T-helper 17 cell (primary cell): ENCODE results near the gene LRRC61. TPM values are rescaled to one million over a fixed set of nuclear protein-coding genes. Genes with fewer than 3 reads are reported as not detected.
A peak's percentile ranks its signal among the peaks of the same experiment; 100 is the strongest.
"Not testable (repeated sequence)": the region's sequence is repeated elsewhere in the genome, so short reads cannot be mapped to it uniquely, and the experiment has no call there.

Source experiments
- ATAC-seq: fragments of 150-1000 bp; cut with Tn5 transposase; 2 replicates; pipeline ENCODE4 v1.10.0; 2021; ENCODE audit warnings: mild to moderate bottlenecking, moderate library complexity
- DNase-seq, 3 donors: peaks; one replicate each; pipeline versions ENCODE4 v3.0.0 to v3.0.0-alpha.2; 2020 to 2021
- H3K9me3 ChIP-seq: one replicate; pipeline ENCODE4 v1.7.0; 2013; ENCODE audit warnings: low read length, mild to moderate bottlenecking; ENCODE audit not compliant: control insufficient read depth, poor library complexity, severe bottlenecking
- H3K27ac Mint-ChIP-seq: one replicate; pipeline ENCODE4 v1.8.0; 2022; ENCODE audit warnings: mild to moderate bottlenecking, moderate library complexity, mixed read lengths
- H3K27me3 Mint-ChIP-seq: one replicate; pipeline ENCODE4 v1.8.0; 2022; ENCODE audit warnings: mixed read lengths
- H3K36me3 Mint-ChIP-seq: one replicate; pipeline ENCODE4 v1.8.0; 2022; ENCODE audit warnings: low read depth, mixed read lengths
- H3K4me1 Mint-ChIP-seq: one replicate; pipeline ENCODE4 v1.8.0; 2022; ENCODE audit warnings: mild to moderate bottlenecking, mixed read lengths
- H3K4me3 Mint-ChIP-seq: one replicate; pipeline ENCODE4 v1.8.0; 2022; ENCODE audit warnings: mild to moderate bottlenecking, moderate library complexity, mixed read lengths
- total RNA-seq, 4 donors: library from RNA in 2 of 4; stranded (reverse) in 2 of 4; gene quantifications; one replicate each; pipeline ENCODE4 v1.2.3 and lab custom pipeline; 2022 to 2026

Gene LRRC61
- total RNA-seq, result 1 to 10 TPM; 6.4 to 6.9 TPM
- total RNA-seq (lab: John Stamatoyannopoulos, UW), result 1.3 to 1.7 reads per million in 2 donors

DNA sequence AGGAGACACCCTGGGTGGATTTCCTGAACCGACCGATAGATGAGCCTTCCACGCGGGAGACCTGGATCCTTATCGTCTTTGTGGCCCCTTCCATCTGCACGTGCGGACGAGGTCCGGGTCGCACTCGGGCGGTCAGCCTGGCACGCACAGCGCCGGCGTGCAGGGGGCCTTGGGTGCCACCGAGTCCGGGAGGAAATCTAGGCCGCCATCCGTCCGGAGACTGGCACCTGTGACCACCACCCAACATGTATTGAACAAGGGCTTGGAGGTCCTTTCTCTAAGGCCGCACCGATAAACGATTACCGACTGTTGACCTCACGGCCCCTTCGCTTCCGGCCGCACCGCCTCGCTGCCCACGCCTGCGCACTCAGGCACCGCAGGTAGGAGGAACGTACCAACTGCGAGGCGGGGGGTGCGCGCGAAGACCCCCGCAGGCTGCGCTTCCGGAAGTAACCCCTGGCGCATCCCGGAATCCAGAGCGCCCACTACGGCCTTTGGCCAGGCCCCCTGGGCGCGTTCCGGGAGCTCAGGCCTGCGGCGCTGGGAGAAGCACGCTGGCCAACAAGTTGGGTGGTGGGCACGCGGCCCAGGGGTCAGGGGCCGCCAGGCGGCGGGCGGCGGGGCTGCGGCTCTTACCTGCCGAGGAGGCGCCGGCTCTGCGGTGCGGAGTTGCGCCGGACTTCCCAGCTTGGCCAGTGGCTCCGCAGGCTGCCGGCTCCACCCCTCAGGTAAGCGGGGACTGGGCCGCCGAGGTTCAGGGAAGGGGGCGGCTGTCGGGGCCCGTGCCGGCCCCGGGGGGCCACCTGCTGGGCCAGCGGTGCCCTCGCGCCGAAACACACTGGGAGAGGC is at the start of gene LRRC61, which contains the start of gene ACTR3C:
LRRC61 (plus strand) TSS at position 523 of the 849 bp plus-strand sequence. CDS start 13,507 bp downstream, outside the sequence.
ACTR3C (minus strand) TSS at position 713 of the 849 bp plus-strand sequence. CDS start 28,249 bp downstream, outside the sequence.
- ATAC-seq, result peak; percentile 62
- H3K4me1 Mint-ChIP-seq, result peaks cover 43% of the 10 kb centered on the region
- peak; percentile 25 to 37 (median 30) for DNase-seq
- no peaks in the 10 kb centered on the region for H3K9me3 ChIP-seq
- peak within 1 kb of the TSS; percentile 95 for H3K27ac Mint-ChIP-seq
- peak within 1 kb of the TSS; percentile 95 for H3K4me3 Mint-ChIP-seq
- no peaks in the 10 kb centered on the region for H3K27me3 Mint-ChIP-seq
- peaks cover 6% of the 10 kb centered on the region for H3K36me3 Mint-ChIP-seq

GRCh38 chr7:150276132-150276695 is 46.9 kb upstream of the LRRC61 start:
- DNase-seq, result peak in 1 of 3 donors; percentile 19
- H3K36me3 Mint-ChIP-seq, H3K9me3 ChIP-seq, H3K4me1 Mint-ChIP-seq, H3K27me3 Mint-ChIP-seq, H3K4me3 Mint-ChIP-seq, H3K27ac Mint-ChIP-seq: not testable (repeated sequence)
- ATAC-seq, result peak; percentile 75

DNA sequence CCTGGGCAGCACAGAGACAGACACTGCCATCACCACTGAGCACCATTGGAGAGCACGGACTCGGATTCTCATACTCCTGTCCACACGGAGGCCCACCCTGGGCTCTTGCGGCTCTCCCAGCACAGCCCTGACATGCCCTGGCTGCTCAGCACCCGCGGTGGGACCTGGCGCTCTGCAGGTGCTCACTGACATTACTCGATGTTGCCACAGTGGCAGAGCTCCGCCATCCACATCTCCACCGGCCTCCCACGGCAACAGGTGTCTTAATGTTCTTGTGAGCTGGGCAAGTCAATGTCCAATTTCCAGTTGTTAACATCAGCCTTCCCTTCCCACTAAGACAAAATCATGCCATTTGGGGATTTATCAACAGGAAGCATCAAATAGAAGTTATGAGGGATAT is 44.8 kb upstream of the LRRC61 start:
- not testable (repeated sequence) for ATAC-seq, H3K4me3 Mint-ChIP-seq, DNase-seq, H3K4me1 Mint-ChIP-seq, H3K9me3 ChIP-seq, H3K27ac Mint-ChIP-seq, H3K27me3 Mint-ChIP-seq, H3K36me3 Mint-ChIP-seq

GRCh38 chr7:150281681-150282403 is 41.3 kb upstream of the LRRC61 start:
- H3K27me3 Mint-ChIP-seq, H3K4me3 Mint-ChIP-seq, ATAC-seq, H3K9me3 ChIP-seq, H3K4me1 Mint-ChIP-seq, H3K27ac Mint-ChIP-seq, DNase-seq, H3K36me3 Mint-ChIP-seq: not testable (repeated sequence)

DNA sequence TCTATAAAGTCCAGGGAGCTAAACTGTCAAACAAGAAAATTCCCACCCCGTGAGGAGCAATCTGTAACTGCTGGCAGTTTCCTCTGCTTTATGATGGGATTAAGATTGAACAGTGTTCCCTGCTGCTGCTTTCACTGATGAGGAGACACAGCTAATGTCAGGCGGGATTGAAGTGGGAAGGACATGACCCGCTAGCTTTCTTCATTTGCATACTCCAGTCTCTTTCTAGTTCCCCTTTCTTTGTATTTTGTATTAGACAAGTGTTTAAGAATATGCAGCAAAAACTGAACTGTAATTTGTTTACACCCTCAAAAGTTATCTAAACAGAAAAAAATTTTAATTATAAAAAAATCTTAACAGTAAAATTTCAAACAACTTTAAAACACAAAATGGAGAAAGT is 40.0 kb upstream of the LRRC61 start:
- not testable (repeated sequence) for H3K36me3 Mint-ChIP-seq, H3K27ac Mint-ChIP-seq, H3K27me3 Mint-ChIP-seq, ATAC-seq, H3K4me3 Mint-ChIP-seq, H3K4me1 Mint-ChIP-seq, DNase-seq, H3K9me3 ChIP-seq

DNA sequence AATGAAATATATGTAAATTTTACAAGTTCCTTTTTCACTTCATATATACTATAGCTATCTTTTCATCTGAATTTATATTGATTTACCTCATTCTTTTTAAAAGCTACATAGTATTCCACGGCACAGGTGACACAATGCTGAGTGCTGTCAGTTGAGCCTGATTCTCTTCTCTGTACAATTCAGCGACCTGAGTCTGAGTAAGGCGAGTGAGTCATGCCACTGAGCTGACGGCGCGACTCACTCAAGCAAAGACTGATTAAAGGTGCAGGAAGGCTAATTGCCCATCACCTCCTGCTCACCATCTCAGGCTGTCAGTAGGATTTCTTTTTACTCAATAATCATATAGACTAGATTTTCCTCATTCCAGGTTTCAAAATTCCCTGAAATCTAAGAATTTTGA is 39.5 kb upstream of the LRRC61 start:
- not testable (repeated sequence) for H3K36me3 Mint-ChIP-seq, H3K4me1 Mint-ChIP-seq, DNase-seq, ATAC-seq, H3K27me3 Mint-ChIP-seq, H3K27ac Mint-ChIP-seq, H3K4me3 Mint-ChIP-seq, H3K9me3 ChIP-seq

GRCh38 chr7:150285849-150286754 is 37.1 kb upstream of the LRRC61 start:
- not testable (repeated sequence) for H3K27me3 Mint-ChIP-seq, H3K9me3 ChIP-seq, H3K27ac Mint-ChIP-seq, H3K4me3 Mint-ChIP-seq, DNase-seq, H3K36me3 Mint-ChIP-seq, H3K4me1 Mint-ChIP-seq
- peak; percentile 75 for ATAC-seq

GRCh38 chr7:150287815-150288214 is 35.3 kb upstream of the LRRC61 start:
- H3K4me3 Mint-ChIP-seq, H3K9me3 ChIP-seq, H3K27ac Mint-ChIP-seq, ATAC-seq, H3K27me3 Mint-ChIP-seq, DNase-seq, H3K4me1 Mint-ChIP-seq, H3K36me3 Mint-ChIP-seq: not testable (repeated sequence)

DNA sequence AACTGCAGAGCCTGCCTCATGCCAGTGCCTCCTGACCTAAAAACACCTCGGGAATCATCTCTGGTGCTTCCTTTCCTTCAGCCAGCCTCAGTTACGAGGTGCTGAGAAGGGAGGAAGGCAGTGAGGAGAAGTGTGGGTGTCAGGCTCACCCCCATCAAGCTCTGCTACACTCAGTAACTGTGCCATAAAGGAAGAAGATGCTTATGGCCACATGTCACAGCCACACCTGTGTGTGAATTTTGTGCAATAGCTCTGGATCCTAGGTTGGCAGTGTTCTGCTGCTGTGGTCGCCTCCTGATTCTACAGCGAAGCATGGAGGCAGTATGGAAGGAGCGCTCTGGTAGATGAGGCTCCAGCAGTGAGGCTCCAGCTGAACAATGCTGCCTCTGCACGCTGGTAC is 34.3 kb upstream of the LRRC61 start:
- not testable (repeated sequence) for H3K36me3 Mint-ChIP-seq, H3K4me3 Mint-ChIP-seq, ATAC-seq

GRCh38 chr7:150290317-150290716 is 32.8 kb upstream of the LRRC61 start:
- not testable (repeated sequence) for H3K4me1 Mint-ChIP-seq, ATAC-seq, H3K4me3 Mint-ChIP-seq, H3K27me3 Mint-ChIP-seq, H3K9me3 ChIP-seq, H3K36me3 Mint-ChIP-seq, H3K27ac Mint-ChIP-seq, DNase-seq

More for the DNA sequence above, 34.3 kb upstream of the LRRC61 start:
- not testable (repeated sequence) for DNase-seq, H3K27ac Mint-ChIP-seq, H3K9me3 ChIP-seq, H3K4me1 Mint-ChIP-seq, H3K27me3 Mint-ChIP-seq

DNA sequence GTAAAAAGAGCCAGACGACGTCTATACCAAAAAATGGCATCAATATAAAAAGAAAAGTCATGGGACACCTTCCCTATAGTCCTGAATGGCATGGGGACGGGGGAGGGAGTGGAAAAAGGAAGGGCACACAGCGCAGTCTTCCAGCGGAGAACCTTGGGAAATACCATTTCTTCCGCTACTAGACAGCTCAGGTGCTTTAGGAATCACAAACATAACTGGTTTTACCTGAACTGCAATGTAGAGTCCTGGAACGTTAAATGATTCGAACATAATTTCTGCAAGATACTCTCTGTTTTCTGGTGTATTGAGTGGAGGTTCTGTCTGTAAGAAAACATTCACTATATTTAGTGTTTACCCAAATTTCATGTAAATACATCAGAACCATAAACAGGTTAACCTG is 28.1 kb upstream of the LRRC61 start:
- ATAC-seq, H3K4me3 Mint-ChIP-seq, H3K27me3 Mint-ChIP-seq, H3K36me3 Mint-ChIP-seq, H3K4me1 Mint-ChIP-seq, H3K9me3 ChIP-seq, H3K27ac Mint-ChIP-seq, DNase-seq: not testable (repeated sequence)

DNA sequence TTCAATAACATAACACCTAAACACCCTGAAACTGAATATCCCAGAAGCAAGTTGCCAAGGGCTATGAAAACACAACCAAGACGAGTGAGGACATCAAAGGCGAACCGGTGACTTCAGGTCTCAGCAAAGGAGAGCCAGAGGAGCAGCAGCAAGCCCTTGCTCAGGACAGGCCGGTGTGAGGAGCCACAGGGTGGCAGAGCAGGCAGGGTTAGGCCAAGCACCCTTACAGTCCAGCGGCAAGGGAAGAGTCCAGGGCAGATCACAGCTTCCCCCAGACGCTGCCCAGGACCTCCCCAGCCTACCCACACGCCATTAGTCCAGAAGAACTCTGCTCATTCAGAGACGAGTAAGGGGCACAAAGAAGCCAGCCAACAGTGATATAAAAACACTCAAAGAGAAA is 27.5 kb upstream of the LRRC61 start:
- not testable (repeated sequence) for H3K9me3 ChIP-seq, H3K4me3 Mint-ChIP-seq, H3K27ac Mint-ChIP-seq, H3K36me3 Mint-ChIP-seq, H3K27me3 Mint-ChIP-seq, DNase-seq, H3K4me1 Mint-ChIP-seq, ATAC-seq
